Stimulated activated naive CD4-positive, alpha-beta T cell (primary cell): ENCODE results near the gene ADGRA1.
"Not testable (repeated sequence)": the region's sequence is repeated elsewhere in the genome, so short reads cannot be mapped to it uniquely, and the experiment has no call there.

Experiments
- DNase-seq, 6 experiments: peaks; one replicate each; lab custom pipeline; 2025; lab: John Stamatoyannopoulos, UW

ADGRA1 gene

GRCh38 chr10:133162910-133163856 is 75.5 kb downstream of the ADGRA1 start:
- no peak for DNase-seq

DNA sequence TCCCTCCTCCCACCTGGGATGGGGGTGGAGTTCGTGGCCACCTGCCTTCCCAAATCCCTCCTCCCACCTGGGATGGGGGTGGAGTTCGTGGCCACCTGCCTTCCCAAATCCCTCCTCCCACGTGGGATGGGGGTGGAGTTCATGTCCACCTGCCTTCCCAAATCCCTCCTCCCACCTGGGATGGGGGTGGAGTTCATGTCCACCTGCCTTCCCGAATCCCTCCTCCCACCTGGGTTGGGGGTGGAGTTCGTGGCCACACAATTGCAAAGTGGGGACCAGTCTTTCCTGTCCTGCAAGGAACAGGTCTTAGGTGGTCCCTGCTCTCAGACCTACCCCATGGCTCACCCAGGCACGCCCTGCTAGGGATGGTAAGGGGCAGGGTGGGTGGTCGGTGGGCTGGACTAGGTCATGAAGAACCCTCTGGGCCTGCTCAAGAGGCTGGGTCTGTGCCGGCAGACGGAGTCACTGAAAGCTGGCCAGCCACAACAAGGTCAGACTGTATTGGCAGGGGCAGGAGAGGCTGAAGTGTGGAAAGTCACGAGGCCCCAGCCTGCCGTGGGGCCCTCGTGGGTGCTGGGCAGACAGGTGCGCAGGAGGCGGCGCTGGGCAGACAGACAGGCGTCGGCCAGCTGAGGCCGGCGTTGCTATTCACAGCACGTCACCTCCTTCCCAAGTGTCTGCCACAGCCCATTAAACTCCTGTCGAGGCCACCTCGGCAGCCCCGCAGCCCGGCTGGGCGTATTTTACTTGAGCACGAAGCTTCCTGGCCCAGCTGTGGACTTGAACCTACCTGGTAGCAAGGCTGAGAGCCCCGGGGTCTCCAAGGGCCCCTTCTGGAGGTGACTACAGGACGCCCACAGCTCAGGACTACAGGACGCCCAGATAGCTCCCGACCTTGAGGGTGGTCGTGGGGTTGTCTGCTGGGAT is 76.4 kb downstream of the ADGRA1 start:
- no peak for DNase-seq

DNA sequence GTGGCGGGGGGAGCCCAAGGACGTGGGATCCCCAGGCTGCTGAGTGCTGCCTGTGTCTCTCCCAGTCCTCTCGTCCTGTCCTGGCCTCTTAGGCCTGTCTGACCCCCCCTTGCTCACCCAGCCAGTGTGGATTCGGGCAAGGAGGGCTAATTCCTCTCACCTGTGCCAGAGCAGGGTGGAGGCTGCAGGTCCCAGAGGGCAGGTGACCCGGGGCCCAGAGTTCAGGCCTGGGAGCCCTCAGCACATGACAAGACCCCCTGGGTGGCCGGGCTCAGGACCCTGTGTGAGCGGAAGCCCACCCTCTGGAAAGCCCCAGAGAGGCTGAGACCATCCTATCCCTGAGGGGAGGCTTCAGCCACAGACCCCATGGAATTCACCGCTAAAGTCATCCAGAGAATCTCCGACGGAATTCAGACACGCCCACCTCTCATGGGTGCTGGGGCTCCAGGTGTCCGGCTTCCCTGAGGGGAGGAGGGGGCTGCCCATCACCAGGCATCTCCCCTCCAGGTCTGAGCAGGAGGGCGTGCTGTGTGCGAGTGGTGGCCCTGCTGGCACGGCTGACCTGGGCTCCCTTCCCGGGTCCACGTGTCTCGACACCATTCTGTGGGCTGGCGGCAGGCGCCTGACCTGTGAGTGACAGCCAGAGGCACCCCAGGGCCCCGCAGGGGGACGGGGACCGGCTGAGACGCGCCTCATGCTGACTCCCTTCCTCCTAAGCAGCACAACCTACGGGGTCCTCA is 77.3 kb downstream of the ADGRA1 start:
- DNase-seq: no peak

DNA sequence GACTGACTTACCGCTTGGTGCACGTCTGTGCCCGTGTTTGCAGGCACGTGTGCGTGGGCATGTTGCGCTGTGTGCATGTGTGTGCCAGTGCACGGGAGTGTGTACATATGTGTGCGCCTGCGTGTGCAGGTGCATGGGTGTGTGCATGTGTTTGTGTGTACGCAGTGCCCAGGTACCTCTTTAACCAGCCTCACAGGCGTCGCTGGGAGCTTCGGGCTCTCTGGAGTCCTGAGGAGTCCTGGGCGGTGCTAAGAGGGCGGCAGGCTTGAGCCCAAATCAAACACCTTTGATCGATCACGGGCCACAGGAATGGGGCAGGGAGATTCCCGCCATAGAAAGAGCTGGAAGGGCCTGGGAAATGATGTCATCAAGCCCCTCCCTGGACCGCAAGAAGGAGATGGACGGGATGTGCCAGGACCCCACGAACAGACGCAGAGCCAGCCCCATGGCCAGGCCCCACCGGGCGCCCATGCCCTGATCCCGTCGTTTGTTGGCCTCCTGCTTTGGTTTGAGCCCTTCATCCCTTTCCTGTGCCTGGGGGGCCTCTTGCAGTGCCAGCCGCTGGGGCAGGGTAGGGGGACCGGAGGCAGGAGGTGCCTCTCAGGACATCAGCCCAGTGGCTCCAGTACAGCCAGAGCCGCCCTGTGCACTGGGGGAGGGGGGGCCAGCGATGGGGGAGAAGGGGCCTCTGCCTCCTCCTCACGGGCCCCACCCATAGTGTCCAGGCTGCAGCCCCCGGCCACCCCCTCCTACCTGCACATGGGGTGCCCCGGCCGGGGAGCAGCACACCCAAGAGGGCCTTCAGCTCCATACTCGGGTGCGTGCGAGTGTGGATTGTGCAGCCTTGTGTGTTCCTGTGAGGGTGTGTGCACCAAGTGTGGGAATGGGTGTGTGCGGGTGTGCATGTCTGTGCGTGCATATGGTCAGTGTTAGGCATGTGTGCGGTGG is 78.1 kb downstream of the ADGRA1 start:
- no peak for DNase-seq

- DNase-seq: no peak
Measured at GRCh38 chr10:133166504-133166827, 78.7 kb downstream of the ADGRA1 start.

DNA sequence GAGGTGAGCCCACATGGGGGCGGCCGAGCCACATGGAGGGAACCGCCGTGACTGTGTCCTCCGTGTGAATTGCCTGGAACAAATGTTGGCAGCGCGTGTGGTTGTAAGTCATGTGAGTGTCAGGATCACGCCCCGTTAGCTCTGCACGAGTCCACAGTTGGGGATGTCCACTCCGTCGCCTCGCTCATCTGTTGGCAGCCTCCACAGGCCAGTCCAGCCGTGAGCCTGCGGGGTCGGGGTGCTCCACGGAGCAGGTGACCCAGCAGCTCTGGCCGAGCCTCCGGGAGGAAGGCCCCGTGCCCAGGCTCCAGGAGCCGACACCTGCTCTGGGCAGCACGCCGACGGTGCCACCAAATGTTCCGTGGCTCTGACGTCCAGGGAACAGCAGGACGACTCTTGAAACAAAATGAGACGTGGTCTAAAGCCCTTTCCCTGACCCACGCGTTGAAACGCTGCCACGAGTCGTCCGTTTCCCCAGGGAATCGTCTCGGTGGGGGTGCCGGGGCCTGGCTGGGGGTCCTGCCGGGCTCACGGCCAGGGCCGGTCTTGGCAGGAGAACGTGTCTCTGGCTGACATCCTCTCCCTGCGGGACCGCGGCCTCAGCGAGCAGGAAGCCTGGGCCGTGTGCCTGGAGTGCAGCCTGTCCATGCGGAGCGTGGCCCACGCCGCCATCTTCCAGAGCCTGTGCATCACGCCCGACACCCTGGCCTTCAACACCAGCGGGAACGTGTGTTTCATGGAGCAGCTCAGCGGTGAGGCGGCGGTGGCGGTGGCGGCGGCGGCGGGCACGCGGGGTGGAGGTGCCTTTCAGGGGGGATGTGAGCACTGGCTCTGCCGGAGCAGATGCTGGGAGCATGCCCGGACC is 79.3 kb downstream of the ADGRA1 start:
- peak in 2 of 6 experiments; percentile 8 to 28 for DNase-seq

- DNase-seq: no peak
Measured at GRCh38 chr10:133167693-133168616, 80.2 kb downstream of the ADGRA1 start.

GRCh38 chr10:133168617-133169031 is 80.9 kb downstream of the ADGRA1 start:
- no peak for DNase-seq

DNA sequence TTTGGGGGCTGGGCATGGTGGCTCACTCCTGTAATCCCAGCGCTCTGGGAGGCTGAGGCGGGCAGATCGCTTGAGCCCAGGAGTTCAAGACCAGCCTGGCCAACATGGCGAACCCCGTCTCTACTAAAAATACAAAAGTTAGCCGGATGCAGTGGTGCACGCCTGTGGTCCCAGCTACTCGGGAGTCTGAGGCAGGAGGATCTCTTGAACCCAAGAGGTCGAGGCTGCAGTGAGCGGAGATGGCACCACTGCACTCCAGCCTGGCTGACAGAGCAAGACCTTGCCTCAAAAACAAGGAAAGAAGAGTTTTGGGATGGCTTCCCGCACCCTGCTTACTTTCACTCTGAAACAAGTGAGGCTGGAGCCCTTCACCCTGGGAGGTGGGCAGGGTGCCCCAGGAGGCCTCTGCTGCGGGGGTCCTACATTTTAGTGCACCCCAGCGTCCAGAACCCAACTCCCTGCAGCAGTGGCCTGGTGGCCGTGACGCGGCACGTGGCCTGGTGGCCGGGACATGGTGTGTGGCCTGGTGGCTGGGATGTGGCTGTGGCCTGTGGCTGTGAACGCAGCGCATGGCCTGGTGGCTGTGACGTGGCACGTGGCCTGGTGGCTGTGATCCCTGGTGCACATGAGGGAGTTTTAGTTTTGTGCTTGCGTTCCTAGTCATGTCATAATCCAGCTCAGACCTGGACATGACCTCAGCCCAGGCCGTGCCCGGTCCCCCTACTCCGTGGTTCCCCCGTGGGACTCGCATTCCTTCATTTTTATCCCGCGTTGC is 81.6 kb downstream of the ADGRA1 start:
- no peak for DNase-seq

GRCh38 chr10:133170092-133170491 is 82.4 kb downstream of the ADGRA1 start:
- DNase-seq: no peak

GRCh38 chr10:133173860-133174640 is 86.3 kb downstream of the ADGRA1 start:
- DNase-seq: no peak

- no peak for DNase-seq
Measured at GRCh38 chr10:133174689-133175263, 87.1 kb downstream of the ADGRA1 start.

DNA sequence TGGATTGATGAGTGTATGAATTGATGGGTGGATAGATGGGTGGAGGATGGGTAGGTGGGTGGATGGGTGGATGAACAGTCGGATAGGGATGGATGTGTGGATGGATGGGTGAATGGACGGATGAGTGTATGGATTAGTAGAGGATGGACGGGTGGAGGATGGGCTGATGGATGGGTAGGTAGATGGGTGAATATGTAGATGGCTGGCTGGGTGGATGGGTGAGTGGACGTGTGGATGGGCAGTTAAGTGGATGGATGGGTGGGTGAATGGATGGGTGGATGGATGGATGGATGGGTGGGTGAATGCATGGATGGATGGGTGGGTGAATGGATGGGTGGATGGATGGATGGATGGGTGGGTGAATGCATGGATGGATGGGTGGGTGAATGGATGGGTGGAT is 87.9 kb downstream of the ADGRA1 start:
- not testable (repeated sequence) for DNase-seq

DNA sequence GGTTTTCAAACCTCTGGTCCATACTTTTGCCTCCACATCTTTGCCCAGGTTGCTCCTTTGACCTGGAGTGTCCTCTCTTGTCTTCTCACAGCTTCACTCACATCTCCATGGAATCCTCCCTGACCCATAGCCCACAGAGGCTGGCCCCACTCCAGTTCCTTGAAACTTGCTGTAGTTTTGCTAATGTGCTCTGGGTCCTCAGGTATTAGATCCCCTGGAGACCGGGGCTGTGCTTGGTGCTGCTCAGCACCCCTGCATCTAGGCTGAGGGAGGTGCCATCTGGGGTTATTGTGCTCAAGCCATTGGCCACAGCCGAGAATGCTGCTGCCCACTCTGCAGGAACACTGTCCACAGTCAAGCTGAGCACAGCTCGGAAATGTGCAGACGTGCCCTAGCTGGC is 88.8 kb downstream of the ADGRA1 start:
- no peak for DNase-seq

DNA sequence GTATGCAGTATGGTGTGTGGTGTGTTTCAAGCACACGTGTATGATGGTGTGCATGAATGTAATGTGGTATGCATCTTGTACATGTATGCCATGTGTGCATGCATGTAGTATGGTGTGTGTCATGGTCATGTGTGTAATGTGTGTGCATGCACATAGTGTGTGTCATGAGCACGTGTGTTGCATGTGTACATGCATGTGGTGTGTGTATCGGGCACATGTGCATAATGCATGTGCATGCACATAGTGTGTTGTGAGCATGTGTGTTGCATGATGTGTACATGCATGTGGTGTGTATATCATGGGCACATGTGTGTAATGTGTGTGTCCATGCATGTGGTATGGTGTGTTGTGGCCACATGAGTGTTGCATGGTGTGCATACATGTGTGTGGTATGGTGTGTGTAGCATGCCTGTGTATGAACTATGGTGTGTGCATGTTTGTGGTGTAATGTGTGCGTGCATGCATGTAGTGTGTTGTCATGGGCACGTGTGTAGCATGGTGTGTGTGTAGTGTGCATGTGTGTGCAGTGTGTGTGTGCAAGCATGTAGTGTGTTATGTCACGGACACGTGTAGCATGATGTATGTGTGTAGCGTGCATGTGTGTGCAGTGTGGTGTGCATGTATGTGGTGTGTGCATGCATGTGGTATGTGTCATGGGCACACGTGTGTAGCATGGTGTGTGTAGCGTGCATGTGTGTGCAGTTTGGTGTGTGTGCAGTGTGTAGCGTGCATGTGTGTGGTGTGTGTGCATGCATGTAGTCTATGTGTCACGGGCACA is 89.8 kb downstream of the ADGRA1 start:
- no peak for DNase-seq
